K562 (cell line): ENCODE measurements around the gene UFSP1. TPM values are rescaled to one million over a fixed set of nuclear protein-coding genes. Genes with fewer than 3 reads are reported as not detected.

Experiments used
- ARID1B ChIP-seq: fragments of 450-650 bp; IDR thresholded peaks from 2 replicates; pipeline ENCODE4 v1.6.1; 2016; ENCODE audit warnings: antibody characterized with exemption, mild to moderate bottlenecking, inconsistent platforms
- CSDE1 ChIP-seq, 2 experiments: fragments of 450-650 bp; IDR thresholded peaks; 2 replicates each; pipeline ENCODE4 v1.6.1; 2016; ENCODE audit warnings: mild to moderate bottlenecking in 1 of 2
- GATA2 ChIP-seq: sonication (generic); formaldehyde crosslinking; IDR thresholded peaks from 2 replicates; pipeline ENCODE4 v1.4.0; 2020; ENCODE audit warnings: mild to moderate bottlenecking, missing genetic modification reagents
- HNRNPUL1 ChIP-seq: fragments of 200-400 bp; formaldehyde crosslinking; IDR thresholded peaks from 2 replicates; pipeline ENCODE4 v1.6.1; 2017; ENCODE audit warnings: low read length
- MCM3 ChIP-seq: fragments of 450-650 bp; IDR thresholded peaks from 2 replicates; pipeline ENCODE4 v1.6.1; 2016
- NR3C1 ChIP-seq: sonication (generic); formaldehyde crosslinking; IDR thresholded peaks from 2 replicates; pipeline ENCODE4 v1.8.1; 2022; ENCODE audit warnings: missing genetic modification reagents
- PHB ChIP-seq: fragments of 250-450 bp; sonication (Bioruptor Pico); IDR thresholded peaks from 2 replicates; pipeline ENCODE4 v1.5.0; 2021
- PHF21A ChIP-seq: fragments of 450-650 bp; IDR thresholded peaks from 2 replicates; pipeline ENCODE4 v1.6.1; 2017; ENCODE audit warnings: low read depth, borderline replicate concordance
- SUPT5H ChIP-seq: fragments of 450-650 bp; IDR thresholded peaks from 2 replicates; pipeline ENCODE4 v1.6.1; 2016
- TBP ChIP-seq: optimal IDR thresholded peaks from 2 replicates; pipeline ENCODE3; 2011; ENCODE audit warnings: low read depth, low read length, improper control_type of control experiment
- ZBTB7A ChIP-seq: IDR thresholded peaks from 2 replicates; pipeline ENCODE4 v1.6.1; 2011; ENCODE audit warnings: low read depth, mild to moderate bottlenecking, low read length, moderate library complexity, borderline replicate concordance; ENCODE audit not compliant: control insufficient read depth
- ZC3H11A ChIP-seq: IDR thresholded peaks from 2 replicates; pipeline ENCODE4 v1.6.1; 2012; ENCODE audit warnings: low read depth, low read length, improper control_type of control experiment
- ZFX ChIP-seq: sonication (generic); formaldehyde crosslinking; IDR thresholded peaks from 2 replicates; pipeline ENCODE4 v1.8.0; 2022; ENCODE audit warnings: mild to moderate bottlenecking, missing genetic modification reagents, moderate library complexity
- ZNF76 ChIP-seq: fragments of 250-450 bp; sonication (Bioruptor Pico); IDR thresholded peaks from 2 replicates; pipeline ENCODE4 v1.4.0; 2020; ENCODE audit warnings: mild to moderate bottlenecking, moderate library complexity, borderline replicate concordance
- polyA plus RNA-seq, 8 experiments: library from polyadenylated mRNA; depleted of rRNA in 4 of 8; stranded (reverse) in 5 of 8; unstranded in 3 of 8; fragments of >200 nt; fragmentation: Nextera tagmentation in 2 of 8; fragmentation: Illumina TruSeq in 1 of 8; extraction: Ambion mirVana in 2 of 8; extraction: Trizol in 1 of 8; gene quantifications; 2 replicates each; pipeline versions ENCODE4 v1.2.1 to v1.2.3, GENCODE V29; 2011 to 2014; ENCODE audit warnings: inconsistent platforms in 1 of 8, missing spikeins in 1 of 8
- total RNA-seq, 7 experiments: library from RNA; depleted of rRNA in 6 of 7; stranded (reverse); fragments of >200 nt in 6 of 7; fragmentation: Illumina TruSeq in 2 of 7; extraction: Trizol in 2 of 7; gene quantifications; 2 replicates each; pipeline versions ENCODE4 v1.2.1 to v1.2.3, GENCODE V29; 2011 to 2021; ENCODE audit warnings: low replicate concordance in 1 of 7
- TF ChIP-seq, protein P1 (sequence below): fragments of 450-650 bp; formaldehyde crosslinking; IDR thresholded peaks from 2 replicates; pipeline ENCODE4 v1.4.0; 2020; ENCODE audit warnings: mild to moderate bottlenecking, moderate library complexity
- TF ChIP-seq, protein P2 (sequence below): fragments of 250-450 bp; sonication (Bioruptor Pico); IDR thresholded peaks from 2 replicates; pipeline ENCODE4 v1.5.0; 2021; ENCODE audit warnings: mild to moderate bottlenecking, moderate library complexity
- TF ChIP-seq, protein P3 (sequence below): fragments of 250-450 bp; sonication (Bioruptor Pico); IDR thresholded peaks from 2 replicates; pipeline ENCODE4 v1.5.1; 2021; ENCODE audit warnings: mild to moderate bottlenecking

The UFSP1 gene
- total and polyA plus RNA-seq, 9 of the 15 experiments (the other 6 are each of a cell fraction or from before 2014, with no cell fraction given) = 0.50 to 18.8 (median 2.1) TPM

DNA sequence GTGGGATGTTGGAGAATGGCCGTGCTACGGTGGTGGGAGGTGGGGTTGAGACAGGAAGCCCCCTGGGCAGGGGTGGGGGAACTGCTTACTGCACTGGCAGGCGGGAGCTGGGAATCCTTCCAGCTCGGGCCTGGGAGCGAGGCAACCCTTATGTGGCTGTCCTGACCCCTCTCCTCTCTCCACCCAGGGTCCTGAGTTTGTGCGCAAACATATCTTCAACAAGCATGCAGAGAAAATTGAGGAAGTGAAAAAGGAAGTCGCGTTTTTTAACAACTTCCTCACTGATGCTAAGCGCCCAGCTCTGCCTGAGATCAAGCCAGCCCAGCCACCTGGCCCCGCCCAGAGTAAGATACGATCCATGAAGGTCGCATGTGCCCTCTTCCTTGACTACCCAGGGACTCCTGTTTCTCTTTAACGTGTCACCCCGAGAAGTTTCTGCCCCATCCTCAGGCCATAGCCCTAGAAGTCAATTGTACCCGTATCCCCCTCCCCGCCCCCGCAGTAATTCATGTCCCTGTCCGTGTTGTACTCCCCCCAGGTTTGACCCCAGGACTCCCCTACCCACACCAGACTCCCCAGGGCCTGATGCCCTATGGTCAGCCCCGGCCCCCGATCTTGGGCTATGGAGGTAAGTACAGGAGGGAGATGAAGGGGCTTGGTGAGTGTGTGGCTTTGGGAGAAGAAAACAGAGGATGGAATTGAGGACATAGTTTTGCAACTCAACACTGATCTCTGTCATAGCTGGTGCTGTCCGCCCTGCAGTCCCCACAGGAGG lies 1.8 kb downstream of the UFSP1 start (continued):
- TF ChIP-seq, protein P1, sequence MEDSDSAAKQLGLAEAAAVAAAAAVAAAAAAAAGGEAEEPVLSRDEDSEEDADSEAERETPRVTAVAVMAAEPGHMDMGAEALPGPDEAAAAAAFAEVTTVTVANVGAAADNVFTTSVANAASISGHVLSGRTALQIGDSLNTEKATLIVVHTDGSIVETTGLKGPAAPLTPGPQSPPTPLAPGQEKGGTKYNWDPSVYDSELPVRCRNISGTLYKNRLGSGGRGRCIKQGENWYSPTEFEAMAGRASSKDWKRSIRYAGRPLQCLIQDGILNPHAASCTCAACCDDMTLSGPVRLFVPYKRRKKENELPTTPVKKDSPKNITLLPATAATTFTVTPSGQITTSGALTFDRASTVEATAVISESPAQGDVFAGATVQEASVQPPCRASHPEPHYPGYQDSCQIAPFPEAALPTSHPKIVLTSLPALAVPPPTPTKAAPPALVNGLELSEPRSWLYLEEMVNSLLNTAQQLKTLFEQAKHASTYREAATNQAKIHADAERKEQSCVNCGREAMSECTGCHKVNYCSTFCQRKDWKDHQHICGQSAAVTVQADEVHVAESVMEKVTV (CRISPR knock-in tag) = no peak
- TF ChIP-seq NR3C1 = no peak
- TF ChIP-seq TBP = no peak
- TF ChIP-seq, protein P2, sequence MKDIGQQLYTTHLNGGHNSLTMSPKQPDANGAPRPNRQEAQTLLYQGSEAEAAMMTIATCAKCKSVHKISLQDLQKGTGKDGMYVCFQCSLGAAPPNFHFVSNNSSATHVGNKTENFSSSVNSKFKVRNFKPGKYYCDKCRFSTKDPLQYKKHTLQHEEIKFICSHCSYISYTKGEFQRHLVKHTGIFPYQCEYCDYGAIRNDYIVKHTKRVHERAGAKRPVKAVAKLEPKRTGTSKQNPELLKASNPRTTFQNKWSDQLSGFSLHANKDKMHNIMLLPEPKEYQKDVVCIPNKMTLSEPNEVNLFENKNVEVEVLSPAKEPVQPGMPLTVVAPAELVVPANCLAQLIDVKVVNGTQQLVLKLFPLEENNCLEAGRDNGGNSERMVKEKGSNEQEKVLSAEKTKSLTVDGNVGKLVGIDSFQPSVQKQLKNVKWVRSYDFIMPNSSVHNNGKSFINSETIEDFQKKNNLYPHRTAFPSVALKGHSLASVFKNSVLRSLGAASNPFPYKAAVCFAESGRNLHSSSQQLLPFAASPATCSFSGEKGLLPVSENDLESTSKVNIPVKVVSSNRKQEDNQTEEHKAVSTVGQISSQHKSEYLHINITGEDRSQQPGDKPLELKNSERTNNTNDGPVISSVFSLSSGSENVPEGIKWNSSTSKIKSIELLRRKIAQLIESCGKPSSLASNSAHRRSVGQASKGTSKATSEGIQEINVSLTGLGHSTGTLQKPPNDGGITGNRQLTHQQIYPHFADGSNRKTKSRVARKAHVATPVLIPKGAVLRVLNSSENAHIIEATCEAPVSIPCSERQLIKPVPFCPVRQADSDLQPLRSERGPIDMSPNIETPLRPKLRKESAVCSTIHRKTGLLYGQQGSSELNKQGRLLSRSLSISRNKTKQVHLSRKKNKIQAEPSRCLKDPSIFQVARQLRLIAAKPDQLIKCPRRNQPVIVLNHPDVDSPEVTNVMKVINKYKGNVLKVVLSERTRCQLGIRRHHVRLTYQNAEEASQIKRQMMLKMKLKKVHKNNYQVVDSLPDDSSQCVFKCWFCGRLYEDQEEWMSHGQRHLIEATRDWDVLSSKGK (CRISPR knock-in tag) = no peak
- TF ChIP-seq ZFX (CRISPR knock-in tag) = no peak
- TF ChIP-seq MCM3 = no peak
- peak; percentile 40; the same call in 1 of the 2 replicates for TF ChIP-seq ARID1B
- TF ChIP-seq ZNF76 = no peak
- TF ChIP-seq ZBTB7A = peak; percentile 54; the same call in 1 of the 2 replicates
- no peak for TF ChIP-seq PHB
- TF ChIP-seq CSDE1 (IDR thresholded peaks at IDR 0.05) = no peak
- TF ChIP-seq ZC3H11A = no peak
- TF ChIP-seq SUPT5H = no peak; the same call in 1 of the 2 replicates
- TF ChIP-seq PHF21A = no peak
- TF ChIP-seq, protein P3, sequence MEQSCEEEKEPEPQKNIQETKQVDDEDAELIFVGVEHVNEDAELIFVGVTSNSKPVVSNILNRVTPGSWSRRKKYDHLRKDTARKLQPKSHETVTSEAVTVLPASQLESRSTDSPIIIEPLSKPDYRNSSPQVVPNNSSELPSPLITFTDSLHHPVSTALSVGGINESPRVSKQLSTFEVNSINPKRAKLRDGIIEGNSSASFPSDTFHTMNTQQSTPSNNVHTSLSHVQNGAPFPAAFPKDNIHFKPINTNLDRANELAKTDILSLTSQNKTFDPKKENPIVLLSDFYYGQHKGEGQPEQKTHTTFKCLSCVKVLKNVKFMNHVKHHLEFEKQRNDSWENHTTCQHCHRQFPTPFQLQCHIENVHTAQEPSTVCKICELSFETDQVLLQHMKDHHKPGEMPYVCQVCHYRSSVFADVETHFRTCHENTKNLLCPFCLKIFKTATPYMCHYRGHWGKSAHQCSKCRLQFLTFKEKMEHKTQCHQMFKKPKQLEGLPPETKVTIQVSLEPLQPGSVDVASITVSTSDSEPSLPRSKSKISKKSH (CRISPR knock-in tag) = no peak
- no peak; the same call in none of the 2 replicates for TF ChIP-seq GATA2
- no peak for TF ChIP-seq HNRNPUL1
